ENCODE measurements around the gene GJD2. TPM values are rescaled to one million over a fixed set of nuclear protein-coding genes. Genes with fewer than 3 reads are reported as not detected.
A peak's percentile ranks its signal among the peaks of the same experiment; 100 is the strongest.

Gene GJD2
- total and polyA plus RNA-seq, 4 experiments from 2014 or later = not detected

DNA sequence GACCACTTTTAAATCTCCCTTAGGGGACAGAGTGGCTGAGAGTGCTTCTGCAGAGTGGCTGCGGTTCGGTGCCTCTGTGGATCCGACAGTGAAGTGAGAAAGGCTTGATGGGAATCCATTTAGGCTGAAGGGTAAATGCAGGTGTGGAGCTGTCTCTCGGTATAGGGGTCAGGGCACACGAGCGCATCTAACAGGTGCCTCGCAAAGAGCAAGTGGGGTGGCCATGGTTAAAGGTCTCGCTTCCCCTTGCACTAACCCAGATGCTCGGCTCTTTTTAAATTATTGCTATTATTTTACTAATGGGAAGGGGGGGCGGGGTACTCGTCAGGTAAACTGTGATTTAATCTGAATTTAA is 598 bp upstream of the GJD2 start:
- Histone ChIP-seq H3K9me3 (ENCODE audit: control insufficient read depth in 1 of 2, low read length in 2 of 2) (no peaks in the 10 kb centered on the region), H3K4me3 (ENCODE audit: low read length in 2 of 2) (no peak overlapping the region), H3K27ac (ENCODE audit: low read depth, low read length) (no peak overlapping the region), H3K36me3 (ENCODE audit: insufficient read depth, low read length) (no peaks in the 10 kb centered on the region), H3K27me3 (ENCODE audit: insufficient read depth, low read length) (peaks cover 18% of the 10 kb centered on the region), H3K4me1 (ENCODE audit: insufficient read depth, low read length) (no peaks in the 10 kb centered on the region)
- POLR2A ChIA-PET (ENCODE audit: partially characterized antibody) = no interaction called here
- H3K27ac Mint-ChIP-seq = no peak overlapping the region
- H3K9me3 Mint-ChIP-seq = no peaks in the 10 kb centered on the region
- CTCF ChIA-PET (ENCODE audit: partially characterized antibody) = no interaction called here
- H3K27me3 Mint-ChIP-seq = peaks cover 28 to 53% of the 10 kb centered on the region in 2 donors
- H3K36me3 Mint-ChIP-seq = no peaks in the 10 kb centered on the region
- peak overlapping the region in 4 of 8 donors; percentile 37 to 59 (median 53) for H3K4me3 Mint-ChIP-seq
- peaks cover 2 to 15% (median 4%) of the 10 kb centered on the region in 4 donors for H3K4me1 Mint-ChIP-seq
- DNase-seq = no peak
- intact Hi-C loops (cut with micrococcal nuclease) = no loop called here

GRCh38 chr15:34754171-34754601 is 612 bp downstream of the GJD2 start:
- peaks cover 2 to 15% (median 4%) of the 10 kb centered on the region in 4 donors for H3K4me1 Mint-ChIP-seq
- DNase-seq = no peak
- peak overlapping the region in 4 of 8 donors; percentile 45 to 68 (median 54) for H3K4me3 Mint-ChIP-seq
- H3K27ac Mint-ChIP-seq = no peak overlapping the region
- Histone ChIP-seq H3K27me3 (ENCODE audit: insufficient read depth, low read length) (peaks cover 18% of the 10 kb centered on the region), H3K9me3 (ENCODE audit: control insufficient read depth in 1 of 2, low read length in 2 of 2) (no peaks in the 10 kb centered on the region), H3K4me1 (ENCODE audit: insufficient read depth, low read length) (no peaks in the 10 kb centered on the region), H3K4me3 (ENCODE audit: low read length in 2 of 2) (no peak overlapping the region), H3K27ac (ENCODE audit: low read depth, low read length) (no peak overlapping the region), H3K36me3 (ENCODE audit: insufficient read depth, low read length) (no peaks in the 10 kb centered on the region)
- ChIA-PET POLR2A (ENCODE audit: partially characterized antibody) (no interaction called here), CTCF (ENCODE audit: partially characterized antibody) (no interaction called here)
- peaks cover 28 to 53% of the 10 kb centered on the region in 2 donors for H3K27me3 Mint-ChIP-seq
- peaks cover 0 to 2% (median 0%) of the 10 kb centered on the region in 8 donors for H3K9me3 Mint-ChIP-seq
- no peaks in the 10 kb centered on the region for H3K36me3 Mint-ChIP-seq
- intact Hi-C loops (cut with micrococcal nuclease) = no loop called here

DNA sequence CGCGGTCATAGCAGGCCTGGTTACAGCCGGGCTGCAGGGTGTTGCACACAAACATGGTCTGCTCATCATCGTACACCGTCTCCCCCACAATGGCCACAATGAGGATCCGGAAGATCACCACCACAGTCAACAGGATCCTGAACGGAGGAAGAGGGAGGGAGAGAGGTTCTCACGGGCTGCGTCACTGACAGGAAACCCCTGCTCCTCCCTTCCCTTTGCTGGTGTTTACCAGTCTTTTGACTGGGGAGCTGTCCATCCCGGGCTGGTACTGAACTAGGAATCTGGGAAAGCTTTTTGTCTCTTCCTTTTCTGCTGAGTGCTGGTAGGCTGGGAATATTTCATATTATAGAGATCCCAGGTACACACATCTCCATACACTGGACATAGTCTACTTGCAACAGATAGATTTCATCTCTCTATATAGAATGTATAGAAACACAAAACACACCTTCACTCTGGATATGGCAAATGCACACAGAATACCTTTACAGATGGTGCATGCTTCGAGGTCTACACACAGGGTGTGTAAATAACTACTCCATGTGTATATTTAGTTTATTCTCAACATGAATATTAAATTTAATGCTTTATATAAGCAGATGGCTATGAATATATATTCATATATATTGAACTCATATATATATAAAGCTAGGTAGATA is 1.4 kb downstream of the GJD2 start:
- Histone ChIP-seq H3K9me3 (ENCODE audit: control insufficient read depth in 1 of 2, low read length in 2 of 2) (no peaks in the 10 kb centered on the region), H3K36me3 (ENCODE audit: insufficient read depth, low read length) (no peaks in the 10 kb centered on the region), H3K4me3 (ENCODE audit: low read length in 2 of 2) (no peak overlapping the region), H3K27ac (ENCODE audit: low read depth, low read length) (no peak overlapping the region), H3K27me3 (ENCODE audit: insufficient read depth, low read length) (peaks cover 14% of the 10 kb centered on the region), H3K4me1 (ENCODE audit: insufficient read depth, low read length) (no peaks in the 10 kb centered on the region)
- intact Hi-C loops (cut with micrococcal nuclease) = no loop called here
- DNase-seq = no peak
- H3K27ac Mint-ChIP-seq = no peak overlapping the region
- ChIA-PET CTCF (ENCODE audit: partially characterized antibody) (no interaction called here), POLR2A (ENCODE audit: partially characterized antibody) (no interaction called here)
- H3K4me3 Mint-ChIP-seq = peak overlapping the region in 3 of 8 donors; percentile 18 to 68 (median 45)
- peaks cover 27 to 46% of the 10 kb centered on the region in 2 donors for H3K27me3 Mint-ChIP-seq
- H3K36me3 Mint-ChIP-seq = no peaks in the 10 kb centered on the region
- peaks cover 2 to 15% (median 4%) of the 10 kb centered on the region in 4 donors for H3K4me1 Mint-ChIP-seq
- peaks cover 0 to 2% (median 0%) of the 10 kb centered on the region in 8 donors for H3K9me3 Mint-ChIP-seq

- H3K27ac Mint-ChIP-seq = no peak overlapping the region
- Histone ChIP-seq H3K4me1 (ENCODE audit: insufficient read depth, low read length) (no peaks in the 10 kb centered on the region), H3K27me3 (ENCODE audit: insufficient read depth, low read length) (no peaks in the 10 kb centered on the region), H3K36me3 (ENCODE audit: insufficient read depth, low read length) (no peaks in the 10 kb centered on the region), H3K27ac (ENCODE audit: low read depth, low read length) (no peak overlapping the region), H3K4me3 (ENCODE audit: low read length in 2 of 2) (no peak overlapping the region), H3K9me3 (ENCODE audit: control insufficient read depth in 1 of 2, low read length in 2 of 2) (no peaks in the 10 kb centered on the region)
- H3K4me1 Mint-ChIP-seq = peaks cover 0 to 5% (median 3%) of the 10 kb centered on the region in 4 donors
- POLR2A ChIA-PET (ENCODE audit: partially characterized antibody) = no interaction called here
- H3K4me3 Mint-ChIP-seq = no peak overlapping the region
- CTCF ChIA-PET (ENCODE audit: partially characterized antibody) = no interaction called here
- intact Hi-C loops (cut with micrococcal nuclease) = no loop called here
- H3K27me3 Mint-ChIP-seq = peaks cover 18 to 26% of the 10 kb centered on the region in 2 donors
- no peaks in the 10 kb centered on the region for H3K36me3 Mint-ChIP-seq
- no peak for DNase-seq
- peaks cover 0 to 2% (median 0%) of the 10 kb centered on the region in 8 donors for H3K9me3 Mint-ChIP-seq
These were observed 5.1 kb downstream of the GJD2 start for GRCh38 chr15:34749691-34750090.

DNA sequence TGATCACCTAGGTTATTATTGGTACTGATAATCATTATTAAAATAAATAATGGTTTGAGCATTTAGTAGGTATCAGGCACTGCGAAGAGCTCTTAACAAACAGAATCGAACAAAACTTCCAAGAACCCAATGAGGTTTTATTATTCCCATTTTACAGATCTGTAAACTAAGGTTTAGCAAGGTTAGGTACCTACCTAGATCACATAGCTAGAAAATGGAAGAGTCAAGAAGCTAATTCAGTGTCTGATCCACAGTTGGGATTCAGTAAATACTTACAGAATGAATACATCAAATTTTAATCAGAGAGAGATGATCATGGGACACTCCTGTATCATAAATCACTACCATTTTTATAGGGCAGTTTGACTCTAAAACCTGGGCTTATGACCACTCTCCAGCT is 15.5 kb downstream of the GJD2 start:
- H3K4me3 ChIP-seq (ENCODE audit: low read length in 2 of 2) = no peak overlapping the region
- no peaks in the 10 kb centered on the region for H3K4me1 ChIP-seq (ENCODE audit: insufficient read depth, low read length)
- Mint-ChIP-seq H3K4me1 (no peaks in the 10 kb centered on the region), H3K36me3 (no peaks in the 10 kb centered on the region), H3K9me3 (no peaks in the 10 kb centered on the region), H3K27me3 (peaks cover 13 to 20% of the 10 kb centered on the region in 2 donors), H3K27ac (no peak overlapping the region), H3K4me3 (no peak overlapping the region)
- H3K36me3 ChIP-seq (ENCODE audit: insufficient read depth, low read length) = no peaks in the 10 kb centered on the region
- DNase-seq = no peak
- no peak overlapping the region for H3K27ac ChIP-seq (ENCODE audit: low read depth, low read length)
- no peaks in the 10 kb centered on the region for H3K9me3 ChIP-seq (ENCODE audit: control insufficient read depth in 1 of 2, low read length in 2 of 2)
- H3K27me3 ChIP-seq (ENCODE audit: insufficient read depth, low read length) = no peaks in the 10 kb centered on the region
- CTCF ChIA-PET (ENCODE audit: partially characterized antibody) = no interaction called here
- POLR2A ChIA-PET (ENCODE audit: partially characterized antibody) = no interaction called here
- intact Hi-C loops (cut with micrococcal nuclease) = no loop called here

GRCh38 chr15:34738002-34738401 is 16.8 kb downstream of the GJD2 start:
- Mint-ChIP-seq H3K27me3 (peaks cover 17 to 18% of the 10 kb centered on the region in 2 donors), H3K4me1 (no peaks in the 10 kb centered on the region), H3K9me3 (no peaks in the 10 kb centered on the region), H3K36me3 (no peaks in the 10 kb centered on the region), H3K27ac (no peak overlapping the region), H3K4me3 (no peak overlapping the region)
- H3K9me3 ChIP-seq (ENCODE audit: control insufficient read depth in 1 of 2, low read length in 2 of 2) = no peaks in the 10 kb centered on the region
- no peak overlapping the region for H3K27ac ChIP-seq (ENCODE audit: low read depth, low read length)
- no peak for DNase-seq
- H3K36me3 ChIP-seq (ENCODE audit: insufficient read depth, low read length) = no peaks in the 10 kb centered on the region
- H3K4me3 ChIP-seq (ENCODE audit: low read length in 2 of 2) = no peak overlapping the region
- intact Hi-C loops (cut with micrococcal nuclease) = no loop called here
- no peaks in the 10 kb centered on the region for H3K27me3 ChIP-seq (ENCODE audit: insufficient read depth, low read length)
- POLR2A ChIA-PET (ENCODE audit: partially characterized antibody) = no interaction called here
- H3K4me1 ChIP-seq (ENCODE audit: insufficient read depth, low read length) = no peaks in the 10 kb centered on the region
- CTCF ChIA-PET (ENCODE audit: partially characterized antibody) = no interaction called here

GRCh38 chr15:34737477-34737876 is 17.3 kb downstream of the GJD2 start:
- H3K9me3 ChIP-seq (ENCODE audit: control insufficient read depth in 1 of 2, low read length in 2 of 2) = no peaks in the 10 kb centered on the region
- intact Hi-C loops (cut with micrococcal nuclease) = no loop called here
- Mint-ChIP-seq H3K4me1 (no peaks in the 10 kb centered on the region), H3K36me3 (no peaks in the 10 kb centered on the region), H3K27me3 (peaks cover 17 to 18% of the 10 kb centered on the region in 2 donors), H3K27ac (no peak overlapping the region), H3K9me3 (no peaks in the 10 kb centered on the region), H3K4me3 (no peak overlapping the region)
- H3K36me3 ChIP-seq (ENCODE audit: insufficient read depth, low read length) = no peaks in the 10 kb centered on the region
- ChIA-PET POLR2A (ENCODE audit: partially characterized antibody) (no interaction called here), CTCF (ENCODE audit: partially characterized antibody) (no interaction called here)
- H3K27me3 ChIP-seq (ENCODE audit: insufficient read depth, low read length) = no peaks in the 10 kb centered on the region
- no peaks in the 10 kb centered on the region for H3K4me1 ChIP-seq (ENCODE audit: insufficient read depth, low read length)
- H3K27ac ChIP-seq (ENCODE audit: low read depth, low read length) = no peak overlapping the region
- no peak overlapping the region for H3K4me3 ChIP-seq (ENCODE audit: low read length in 2 of 2)
- no peak for DNase-seq
